Fibroblast of lung (primary cell): ENCODE data around the gene EXOC5.

Experiments used
- CTCF ChIP-seq, 2 donors: IDR thresholded peaks in 1 of 2; conservative IDR thresholded peaks in 1 of 2; 1 replicate in 1 of 2; 2 replicates in 1 of 2; pipeline ENCODE4 v1.5.1; 2011 to 2012; ENCODE audit warnings: low read length in 2 of 2, control low read depth in 1 of 2, inconsistent platforms in 1 of 2, low read depth in 1 of 2, mild to moderate bottlenecking in 1 of 2
- EZH2 ChIP-seq: IDR thresholded peaks from 2 replicates; pipeline ENCODE4 v1.5.1; 2012; ENCODE audit warnings: low read length, control low read depth, mild to moderate bottlenecking; ENCODE audit errors: missing control alignments

- TF ChIP-seq CTCF (conservative IDR thresholded peaks at IDR 0.05 in 1 of 2, IDR thresholded peaks at IDR 0.05 in 1 of 2; ENCODE audit: low read depth in 1 of 2, low read length in 2 of 2) (no peak), EZH2 (no peak)
Measured at GRCh38 chr14:57160333-57160732, 108.4 kb downstream of the EXOC5 start.
